SK-N-SH (cell line): Measurements from ENCODE around the gene PPP1R8. TPM values are rescaled to one million over a fixed set of nuclear protein-coding genes. Genes with fewer than 3 reads are reported as not detected.
"Not testable (repeated sequence)": the region's sequence is repeated elsewhere in the genome, so short reads cannot be mapped to it uniquely, and the experiment has no call there.

Experiments
- CTCF ChIA-PET: fragments of 300-600, 350-600 bp; formaldehyde crosslinking; extraction: SDS; loops from one replicate; lab custom pipeline; 2021; lab: Yijun Ruan, JAX
- POLR2A ChIA-PET: fragments of 350-600 bp; sonication (Branson Sonifier 250); formaldehyde crosslinking; extraction: SDS; loops from one replicate; lab custom pipeline; 2020; ENCODE audit warnings: antibody characterized with exemption, inconsistent platforms; lab: Yijun Ruan, JAX
- DNase-seq: peaks from one replicate; pipeline ENCODE4 v3.0.0; 2012
- H2AFZ ChIP-seq: fragments of 200-600 bp; sonication (generic); 2 replicates; pipeline ENCODE4 v1.8.1; 2016; ENCODE audit warnings: antibody characterized with exemption, mild to moderate bottlenecking, low read depth
- H3F3A ChIP-seq: fragments of 200-600 bp; sonication (generic); replicated peaks from 2 replicates; pipeline ENCODE3; 2016; ENCODE audit warnings: antibody characterized with exemption, mild to moderate bottlenecking; ENCODE audit not compliant: insufficient read depth
- H3K27ac ChIP-seq, 2 experiments: fragments of 200-500 bp in 1 of 2; fragments of 200-600 bp in 1 of 2; sonication (Bioruptor generic) in 1 of 2; sonication (generic), shearing (Covaris generic) in 1 of 2; 2 replicates each; pipeline versions ENCODE4 v1.5.1 to v1.6.1; 2014 to 2016; ENCODE audit warnings: low read depth in 2 of 2, inconsistent platforms in 1 of 2, low read length in 1 of 2, mild to moderate bottlenecking in 1 of 2, mixed read lengths in 1 of 2
- H3K27me3 ChIP-seq: fragments of 200-600 bp; sonication (generic), shearing (Covaris generic); 2 replicates; pipeline ENCODE4 v1.6.1; 2016; ENCODE audit warnings: mixed run types; ENCODE audit not compliant: insufficient read depth
- H3K36me3 ChIP-seq, 2 experiments: fragments of 200-500 bp in 1 of 2; fragments of 200-600 bp in 1 of 2; sonication (Bioruptor generic) in 1 of 2; sonication (generic) in 1 of 2; replicated peaks in 1 of 2; 2 replicates each; pipeline versions ENCODE3 to v1.5.1; 2014 to 2016; ENCODE audit warnings: low read length in 1 of 2, mild to moderate bottlenecking in 1 of 2; ENCODE audit not compliant: insufficient read depth in 2 of 2, control insufficient read depth in 1 of 2
- H3K4me1 ChIP-seq, 2 experiments: fragments of 200-500 bp in 1 of 2; fragments of 200-600 bp in 1 of 2; sonication (Bioruptor generic) in 1 of 2; sonication (generic), shearing (Covaris generic) in 1 of 2; 2 replicates each; pipeline versions ENCODE4 v1.5.1 to v1.6.1; 2014 to 2016; ENCODE audit warnings: low read depth in 1 of 2, low read length in 1 of 2, mixed run types in 1 of 2; ENCODE audit not compliant: insufficient read depth in 2 of 2, control insufficient read depth in 1 of 2
- H3K4me2 ChIP-seq: fragments of 200-600 bp; sonication (generic), shearing (Covaris generic); 2 replicates; pipeline ENCODE4 v1.6.1; 2017; ENCODE audit warnings: mixed run types
- H3K4me3 ChIP-seq, 2 experiments: fragments of 200-500 bp in 1 of 2; fragments of 200-600 bp in 1 of 2; sonication (Bioruptor generic) in 1 of 2; sonication (generic), shearing (Covaris generic) in 1 of 2; 2 replicates each; pipeline versions ENCODE4 v1.5.1 to v1.8.1; 2014 to 2016; ENCODE audit warnings: low read depth in 2 of 2, inconsistent platforms in 1 of 2, low read length in 1 of 2, mild to moderate bottlenecking in 1 of 2, mixed read lengths in 1 of 2, moderate library complexity in 1 of 2
- H3K79me2 ChIP-seq: fragments of 200-600 bp; sonication (generic); 2 replicates; pipeline ENCODE4 v1.8.1; 2017; ENCODE audit warnings: mild to moderate bottlenecking; ENCODE audit not compliant: insufficient read depth
- H3K9ac ChIP-seq: fragments of 200-600 bp; sonication (generic); 2 replicates; pipeline ENCODE4 v1.6.1; 2017; ENCODE audit warnings: mixed run types
- H3K9me2 ChIP-seq: fragments of 200-600 bp; sonication (generic); 2 replicates; pipeline ENCODE4 v1.6.1; 2017; ENCODE audit warnings: mixed run types
- H3K9me3 ChIP-seq: fragments of 200-600 bp; sonication (generic); 2 replicates; pipeline ENCODE4 v1.6.1; 2017; ENCODE audit warnings: mixed run types, mild to moderate bottlenecking, moderate library complexity
- H4K20me1 ChIP-seq: fragments of 200-600 bp; sonication (generic); 2 replicates; pipeline ENCODE4 v1.6.1; 2017; ENCODE audit warnings: mild to moderate bottlenecking, mixed run types; ENCODE audit not compliant: insufficient read depth
- CHD2 ChIP-seq: fragments of 150-350 bp; IDR thresholded peaks from 2 replicates; pipeline ENCODE4 v1.6.1; 2018; ENCODE audit warnings: low read length; ENCODE audit not compliant: partially characterized antibody
- EZH2phosphoT487 ChIP-seq: fragments of 200-600 bp; sonication (generic); IDR thresholded peaks from 2 replicates; pipeline ENCODE4 v1.6.1; 2017; ENCODE audit warnings: low read depth, mixed run types, mild to moderate bottlenecking, antibody characterized with exemption, moderate library complexity, borderline replicate concordance
- FOXM1 ChIP-seq: IDR thresholded peaks from 2 replicates; pipeline ENCODE4 v1.4.0; 2012; ENCODE audit warnings: low read depth, mild to moderate bottlenecking
- GABPA ChIP-seq: IDR thresholded peaks from 2 replicates; pipeline ENCODE4 v1.4.0; 2012; ENCODE audit warnings: low read depth, mild to moderate bottlenecking
- JUND ChIP-seq: IDR thresholded peaks from 2 replicates; pipeline ENCODE4 v1.4.0; 2012
- MEF2A ChIP-seq: IDR thresholded peaks from 2 replicates; pipeline ENCODE4 v1.4.0; 2012; ENCODE audit warnings: low read depth, borderline replicate concordance
- RFX5 ChIP-seq: IDR thresholded peaks from 2 replicates; pipeline ENCODE4 v1.6.1; 2012; ENCODE audit warnings: mild to moderate bottlenecking, improper control_type of control experiment, low read length
- SMC3 ChIP-seq: IDR thresholded peaks from 2 replicates; pipeline ENCODE4 v1.6.1; 2012; ENCODE audit warnings: low read depth, low read length, improper control_type of control experiment
- TCF12 ChIP-seq: IDR thresholded peaks from 2 replicates; pipeline ENCODE4 v1.4.0; 2012
- TEAD4 ChIP-seq: IDR thresholded peaks from 2 replicates; pipeline ENCODE4 v1.4.0; 2012; ENCODE audit warnings: mild to moderate bottlenecking, borderline replicate concordance; ENCODE audit not compliant: insufficient read depth
- USF2 ChIP-seq: fragments of 150-350 bp; IDR thresholded peaks from 2 replicates; pipeline ENCODE4 v1.6.1; 2017; ENCODE audit warnings: antibody characterized with exemption, low read length, low read depth, borderline replicate concordance
- YY1 ChIP-seq: IDR thresholded peaks from 2 replicates; pipeline ENCODE4 v1.4.0; 2012; ENCODE audit warnings: low read depth, mild to moderate bottlenecking
- ZBTB33 ChIP-seq: IDR thresholded peaks from 2 replicates; pipeline ENCODE4 v1.4.0; 2012; ENCODE audit warnings: low read depth, borderline replicate concordance
- WGBS: methylation state at CpG from one replicate; pipeline ENCODE4 v1.1.6; 2017; ENCODE audit warnings: low lambda C conversion rate; 5-methylcytosine and 5-hydroxymethylcytosine counted together
- polyA plus RNA-seq, 3 experiments: library from polyadenylated mRNA; depleted of rRNA; stranded (reverse); fragments of >200 nt; gene quantifications; 2 replicates each; pipeline ENCODE4 v1.2.3, GENCODE V29; 2012

PPP1R8 gene
- polyA plus RNA-seq, 1 of the 3 experiments (the other 2 are of a cell fraction), result 41.8 TPM

- H3K9me2 ChIP-seq, result no peaks in the 10 kb centered on the region
- DNase-seq, result no peak
- H3F3A ChIP-seq, result peaks cover 10% of the 10 kb centered on the region
- TF ChIP-seq SMC3 (no peak), GABPA (no peak), MEF2A (no peak), USF2 (no peak)
- H3K9ac ChIP-seq, result no peak overlapping the region
- no peaks in the 10 kb centered on the region for H3K27me3 ChIP-seq
- no peaks in the 10 kb centered on the region for H4K20me1 ChIP-seq
- POLR2A ChIA-PET, result no interaction called here
- CTCF ChIA-PET, result interaction anchor here (1.3 kb wide), 1 partner anchor 11 kb away, joined by 4 read pairs; no protein-coding TSS in a partner anchor
- H2AFZ ChIP-seq, result no peak overlapping the region
- no peak overlapping the region for H3K4me2 ChIP-seq
- H3K36me3 ChIP-seq, result peaks cover 29 to 38% of the 10 kb centered on the region in 2 experiments
- no peak overlapping the region for H3K27ac ChIP-seq
- no peaks in the 10 kb centered on the region for H3K79me2 ChIP-seq
- no peaks in the 10 kb centered on the region for H3K4me1 ChIP-seq
- H3K9me3 ChIP-seq, result no peaks in the 10 kb centered on the region
- WGBS, result 95% methylated on average over 7 of the region's 7 CpGs
- H3K4me3 ChIP-seq, result no peak overlapping the region
These were observed 23.8 kb upstream of the PPP1R8 start for GRCh38 chr1:27806758-27807157.

- POLR2A ChIA-PET, result no interaction called here
- H2AFZ ChIP-seq, result no peak overlapping the region
- H3K9ac ChIP-seq, result no peak overlapping the region
- CTCF ChIA-PET, result no interaction called here
- no peak for TF ChIP-seq FOXM1
- no peak for TF ChIP-seq TCF12
- TF ChIP-seq TEAD4, result no peak
- TF ChIP-seq EZH2phosphoT487, result no peak
- no peak for TF ChIP-seq JUND
- TF ChIP-seq YY1, result no peak
- TF ChIP-seq RFX5, result no peak
- no peak for TF ChIP-seq CHD2
- TF ChIP-seq ZBTB33, result no peak
- 95% methylated on average over 2 of the region's 2 CpGs for WGBS
- H3K79me2 ChIP-seq, result no peaks in the 10 kb centered on the region
- no peak overlapping the region for H3K4me3 ChIP-seq
- H4K20me1 ChIP-seq, result no peaks in the 10 kb centered on the region
- peaks cover 22 to 36% of the 10 kb centered on the region in 2 experiments for H3K36me3 ChIP-seq
- no peaks in the 10 kb centered on the region for H3K9me2 ChIP-seq
- no peaks in the 10 kb centered on the region for H3K9me3 ChIP-seq
- no peak for DNase-seq
- peaks cover 10% of the 10 kb centered on the region for H3F3A ChIP-seq
- H3K27me3 ChIP-seq, result no peaks in the 10 kb centered on the region
- no peak overlapping the region for H3K4me2 ChIP-seq
- H3K27ac ChIP-seq, result no peak overlapping the region
- no peaks in the 10 kb centered on the region for H3K4me1 ChIP-seq
These were observed 23.2 kb upstream of the PPP1R8 start for GRCh38 chr1:27807385-27807784.

GRCh38 chr1:27808131-27808530 lies 22.5 kb upstream of the PPP1R8 start:
- POLR2A ChIA-PET, H3K27ac ChIP-seq, H3K9ac ChIP-seq, H3K4me2 ChIP-seq, H2AFZ ChIP-seq, H3K27me3 ChIP-seq, H4K20me1 ChIP-seq, H3K4me1 ChIP-seq, CTCF ChIA-PET, H3K9me3 ChIP-seq, DNase-seq, H3K79me2 ChIP-seq, H3K9me2 ChIP-seq, H3K4me3 ChIP-seq: not testable (repeated sequence)
- WGBS, result 93% methylated on average over 3 of the region's 3 CpGs
- Histone ChIP-seq H3F3A (peaks cover 10% of the 10 kb centered on the region), H3K36me3 (peaks cover 17 to 36% of the 10 kb centered on the region in 2 experiments)
